GF-D8 (cell line): ENCODE measurements around the gene KRI1.

ENCODE experiments used
- DNase-seq: peaks from one replicate; lab custom pipeline; 2025; lab: John Stamatoyannopoulos, UW

Gene KRI1

GRCh38 chr19:10565567-10566407 lies at the start of gene KRI1:
Gene KRI1 (minus strand): TSS chr19:10566010. CDS start chr19:10565999, 11 bp downstream.
- peak; percentile 96 for DNase-seq

- DNase-seq: no peak
Observed at GRCh38 chr19:10612499-10613119, 46.8 kb upstream of the KRI1 start.

- no peak for DNase-seq
Observed at GRCh38 chr19:10611907-10612306, 46.1 kb upstream of the KRI1 start.

- peak; percentile 66 for DNase-seq
Observed at GRCh38 chr19:10604460-10604980, 38.7 kb upstream of the KRI1 start.

GRCh38 chr19:10603873-10604459 lies 38.2 kb upstream of the KRI1 start:
- peak; percentile 73 for DNase-seq

GRCh38 chr19:10603084-10603872 lies 37.5 kb upstream of the KRI1 start:
- DNase-seq: peak; percentile 2

- peak; percentile 14 for DNase-seq
Observed at GRCh38 chr19:10602330-10603083, 36.7 kb upstream of the KRI1 start.

- no peak for DNase-seq
Observed at GRCh38 chr19:10601999-10602329, 36.2 kb upstream of the KRI1 start.

- no peak for DNase-seq
Observed at GRCh38 chr19:10600149-10600548, 34.3 kb upstream of the KRI1 start.

GRCh38 chr19:10593820-10594637 lies 28.2 kb upstream of the KRI1 start:
- no peak for DNase-seq

GRCh38 chr19:10593148-10593547 lies 27.3 kb upstream of the KRI1 start:
- no peak for DNase-seq

GRCh38 chr19:10587839-10588150 lies 22.0 kb upstream of the KRI1 start:
- no peak for DNase-seq

GRCh38 chr19:10587022-10587838 lies 21.4 kb upstream of the KRI1 start, which contains the start of gene AP1M2:
Gene AP1M2 (minus strand): TSS chr19:10587312. CDS start chr19:10587231, 81 bp downstream.
- no peak for DNase-seq

GRCh38 chr19:10586396-10586795 lies 20.6 kb upstream of the KRI1 start:
- no peak for DNase-seq

- no peak for DNase-seq
Observed at GRCh38 chr19:10583036-10583776, 17.4 kb upstream of the KRI1 start.

- DNase-seq: no peak
Observed at GRCh38 chr19:10582091-10582490, 16.3 kb upstream of the KRI1 start.

GRCh38 chr19:10580979-10581631 lies 15.3 kb upstream of the KRI1 start:
- peak; percentile 61 for DNase-seq

- no peak for DNase-seq
Observed at GRCh38 chr19:10577951-10578350, 12.1 kb upstream of the KRI1 start.
